Kidney (tissue), 14 donors: ENCODE results near the gene PATL1. TPM values are rescaled to one million over a fixed set of nuclear protein-coding genes. Genes with fewer than 3 reads are reported as not detected.
"Not testable (repeated sequence)": the region's sequence is repeated elsewhere in the genome, so short reads cannot be mapped to it uniquely, and the experiment has no call there.

Experiments
- DNase-seq, 5 donors: peaks; one replicate each; pipeline ENCODE4 v3.0.0-alpha.2; 2013 to 2020
- FAIRE-seq: peaks from 2 replicates; lab custom pipeline; 2012; peaks lifted over from hg19 to GRCh38; lab: Jason Lieb, UNC
- H3K27ac ChIP-seq, 2 donors: one replicate each; pipeline ENCODE4 v1.7.0; 2013; ENCODE audit warnings: low read depth in 2 of 2, low read length in 2 of 2, inconsistent platforms in 1 of 2
- H3K27me3 ChIP-seq: one replicate; pipeline ENCODE4 v1.7.1; 2013; ENCODE audit warnings: low read length, inconsistent platforms; ENCODE audit not compliant: control insufficient read depth, insufficient read depth
- H3K36me3 ChIP-seq, 3 donors: one replicate each; pipeline versions ENCODE4 v1.7.0 to v1.7.1; 2013; ENCODE audit warnings: low read length in 3 of 3, control low read depth in 1 of 3, inconsistent platforms in 1 of 3; ENCODE audit not compliant: insufficient read depth in 3 of 3, control insufficient read depth in 2 of 3
- H3K4me1 ChIP-seq, 3 donors: one replicate each; pipeline versions ENCODE4 v1.7.0 to v1.7.1; 2013; ENCODE audit warnings: low read length in 3 of 3, inconsistent platforms in 1 of 3, low read depth in 1 of 3; ENCODE audit not compliant: control insufficient read depth in 2 of 3, insufficient read depth in 2 of 3
- H3K4me3 ChIP-seq, 3 donors: one replicate each; pipeline versions ENCODE4 v1.7.0 to v1.8.1; 2013; ENCODE audit warnings: low read length in 3 of 3, control low read depth in 1 of 3, inconsistent platforms in 1 of 3
- H3K9ac ChIP-seq, 3 donors: one replicate each; pipeline versions ENCODE4 v1.7.0 to v1.7.1; 2013; ENCODE audit warnings: low read length in 3 of 3, control low read depth in 1 of 3, inconsistent platforms in 1 of 3
- H3K9me3 ChIP-seq, 3 donors: one replicate each; pipeline versions ENCODE4 v1.7.0 to v1.7.1; 2013; ENCODE audit warnings: low read length in 3 of 3, control low read depth in 1 of 3, inconsistent platforms in 1 of 3; ENCODE audit not compliant: control insufficient read depth in 2 of 3, insufficient read depth in 1 of 3
- intact Hi-C: fragments of 100-400 bp; cut with DNase I; formaldehyde crosslinking; loops from one replicate; pipeline ENCODE4 v1.11.1; 2022
- polyA plus RNA-seq: library from polyadenylated mRNA; stranded (reverse); fragments of 350-450 nt; fragmentation: Illumina TruSeq; extraction: RNeasy Lipid Tissue Mini Kit (QIAGEN cat#74804); gene quantifications from one replicate; pipeline ENCODE4 v1.2.3, GENCODE V29; 2014; ENCODE audit warnings: low read depth, low replicate concordance; ENCODE audit not compliant: insufficient read depth
- total RNA-seq: library from RNA; stranded (reverse); fragmentation: NEBNext Ultra II Directional; extraction: Animal tissue kit (Norgen Biotek cat#: 25700); gene quantifications from one replicate; pipeline ENCODE4 v1.2.1, GENCODE V29; 2021
- TF ChIP-seq, protein P1 (sequence below): IDR thresholded peaks from 3 replicates; pipeline ENCODE4 v1.5.1; 2012; ENCODE audit warnings: mild to moderate bottlenecking, moderate library complexity, borderline replicate concordance; ENCODE audit not compliant: insufficient read depth; ENCODE audit errors: extremely low read depth
- donor health status: control.
- donor health status: control.
- donor health status: control.
- donor health status: control.
- donor health status: control.
- donor health status: DM: yes; HTN: yes; CAD: no.
- donor health status: Normal renal cell carcinoma (clear cell type).

PATL1 gene
- total and polyA plus RNA-seq, 2 donors from 2014 or later, result 12.3 to 35.4 TPM

DNA sequence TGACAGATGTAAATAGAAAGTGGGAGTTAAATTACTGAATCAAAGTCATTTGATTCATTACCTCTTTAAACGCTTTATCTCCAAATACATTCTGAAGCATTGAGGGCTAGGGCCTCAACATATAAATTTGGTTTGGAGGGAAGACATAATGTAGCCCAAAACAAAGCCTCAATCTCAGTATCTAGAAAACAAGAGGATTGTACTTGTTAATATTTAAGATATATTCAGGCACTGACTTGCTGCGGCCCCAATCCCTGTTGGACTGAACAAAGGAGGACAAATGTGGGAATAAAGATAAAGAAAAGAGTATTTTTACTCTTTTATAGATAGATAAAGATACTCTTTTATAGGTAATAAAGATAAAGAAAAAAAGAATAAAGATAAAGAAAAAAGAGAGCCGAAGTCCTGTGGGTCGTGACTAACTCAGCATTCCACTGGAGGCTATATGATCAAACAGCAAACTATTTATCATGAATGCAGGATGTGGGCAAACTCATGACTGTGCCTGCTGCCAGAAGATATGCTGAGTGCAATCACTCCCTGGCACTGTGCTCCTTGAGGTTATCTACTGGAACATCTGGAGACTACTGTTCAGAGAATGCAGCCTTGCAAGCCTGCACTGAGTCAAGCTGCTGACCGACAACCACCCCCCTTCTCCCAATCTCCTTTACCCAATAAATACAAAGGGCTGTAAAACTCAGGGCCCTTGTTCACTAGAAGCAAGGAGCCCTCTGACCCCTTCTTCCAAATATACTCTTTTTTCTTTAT lies 37.9 kb upstream of the PATL1 start:
- intact Hi-C loops, result no loop called here
- Histone ChIP-seq H3K4me1 (no peaks in the 10 kb centered on the region), H3K9ac (no peak overlapping the region), H3K4me3 (no peak overlapping the region), H3K27me3 (no peaks in the 10 kb centered on the region), H3K27ac (no peak overlapping the region), H3K36me3 (no peaks in the 10 kb centered on the region), H3K9me3 (no peaks in the 10 kb centered on the region)
- no peak for FAIRE-seq
- DNase-seq, result no peak
- TF ChIP-seq, protein P1, sequence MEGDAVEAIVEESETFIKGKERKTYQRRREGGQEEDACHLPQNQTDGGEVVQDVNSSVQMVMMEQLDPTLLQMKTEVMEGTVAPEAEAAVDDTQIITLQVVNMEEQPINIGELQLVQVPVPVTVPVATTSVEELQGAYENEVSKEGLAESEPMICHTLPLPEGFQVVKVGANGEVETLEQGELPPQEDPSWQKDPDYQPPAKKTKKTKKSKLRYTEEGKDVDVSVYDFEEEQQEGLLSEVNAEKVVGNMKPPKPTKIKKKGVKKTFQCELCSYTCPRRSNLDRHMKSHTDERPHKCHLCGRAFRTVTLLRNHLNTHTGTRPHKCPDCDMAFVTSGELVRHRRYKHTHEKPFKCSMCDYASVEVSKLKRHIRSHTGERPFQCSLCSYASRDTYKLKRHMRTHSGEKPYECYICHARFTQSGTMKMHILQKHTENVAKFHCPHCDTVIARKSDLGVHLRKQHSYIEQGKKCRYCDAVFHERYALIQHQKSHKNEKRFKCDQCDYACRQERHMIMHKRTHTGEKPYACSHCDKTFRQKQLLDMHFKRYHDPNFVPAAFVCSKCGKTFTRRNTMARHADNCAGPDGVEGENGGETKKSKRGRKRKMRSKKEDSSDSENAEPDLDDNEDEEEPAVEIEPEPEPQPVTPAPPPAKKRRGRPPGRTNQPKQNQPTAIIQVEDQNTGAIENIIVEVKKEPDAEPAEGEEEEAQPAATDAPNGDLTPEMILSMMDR, result no peak

GRCh38 chr11:59705294-59705693 lies 36.5 kb upstream of the PATL1 start:
- FAIRE-seq (no peak), DNase-seq (no peak)
- H3K27me3 ChIP-seq, result no peaks in the 10 kb centered on the region
- H3K36me3 ChIP-seq, result no peaks in the 10 kb centered on the region
- H3K9me3 ChIP-seq, result no peaks in the 10 kb centered on the region
- H3K27ac ChIP-seq, result no peak overlapping the region
- H3K9ac ChIP-seq, result no peak overlapping the region
- no peaks in the 10 kb centered on the region for H3K4me1 ChIP-seq
- intact Hi-C loops, result no loop called here
- TF ChIP-seq, protein P1, result no peak
- no peak overlapping the region for H3K4me3 ChIP-seq

- H3K27ac ChIP-seq, H3K9ac ChIP-seq, H3K4me1 ChIP-seq, FAIRE-seq, H3K4me3 ChIP-seq, H3K36me3 ChIP-seq, DNase-seq, intact Hi-C loops, H3K27me3 ChIP-seq, H3K9me3 ChIP-seq: not testable (repeated sequence)
Measured at GRCh38 chr11:59703515-59703914, 34.7 kb upstream of the PATL1 start.

DNA sequence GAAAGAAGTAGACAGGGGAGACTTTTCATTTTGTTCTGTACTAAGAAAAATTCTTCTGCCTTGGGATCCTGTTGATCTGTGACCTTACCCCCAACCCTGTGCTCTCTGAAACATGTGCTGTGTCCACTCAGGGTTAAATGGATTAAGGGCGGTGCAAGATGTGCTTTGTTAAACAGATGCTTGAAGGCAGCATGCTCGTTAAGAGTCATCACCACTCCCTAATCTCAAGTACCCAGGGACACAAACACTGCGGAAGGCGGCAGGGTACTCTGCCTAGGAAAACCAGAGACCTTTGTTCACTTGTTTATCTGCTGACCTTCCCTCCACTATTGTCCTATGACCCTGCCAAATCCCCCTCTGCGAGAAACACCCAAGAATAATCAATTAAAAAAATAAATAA lies 31.3 kb upstream of the PATL1 start:
- FAIRE-seq, H3K9ac ChIP-seq, H3K4me1 ChIP-seq, intact Hi-C loops, H3K27me3 ChIP-seq, H3K36me3 ChIP-seq, H3K27ac ChIP-seq, H3K4me3 ChIP-seq, DNase-seq, H3K9me3 ChIP-seq: not testable (repeated sequence)
